Measurements from ENCODE around the gene COPA.
"Not testable (repeated sequence)": the region's sequence is repeated elsewhere in the genome, so short reads cannot be mapped to it uniquely, and the experiment has no call there.

Gene COPA

DNA sequence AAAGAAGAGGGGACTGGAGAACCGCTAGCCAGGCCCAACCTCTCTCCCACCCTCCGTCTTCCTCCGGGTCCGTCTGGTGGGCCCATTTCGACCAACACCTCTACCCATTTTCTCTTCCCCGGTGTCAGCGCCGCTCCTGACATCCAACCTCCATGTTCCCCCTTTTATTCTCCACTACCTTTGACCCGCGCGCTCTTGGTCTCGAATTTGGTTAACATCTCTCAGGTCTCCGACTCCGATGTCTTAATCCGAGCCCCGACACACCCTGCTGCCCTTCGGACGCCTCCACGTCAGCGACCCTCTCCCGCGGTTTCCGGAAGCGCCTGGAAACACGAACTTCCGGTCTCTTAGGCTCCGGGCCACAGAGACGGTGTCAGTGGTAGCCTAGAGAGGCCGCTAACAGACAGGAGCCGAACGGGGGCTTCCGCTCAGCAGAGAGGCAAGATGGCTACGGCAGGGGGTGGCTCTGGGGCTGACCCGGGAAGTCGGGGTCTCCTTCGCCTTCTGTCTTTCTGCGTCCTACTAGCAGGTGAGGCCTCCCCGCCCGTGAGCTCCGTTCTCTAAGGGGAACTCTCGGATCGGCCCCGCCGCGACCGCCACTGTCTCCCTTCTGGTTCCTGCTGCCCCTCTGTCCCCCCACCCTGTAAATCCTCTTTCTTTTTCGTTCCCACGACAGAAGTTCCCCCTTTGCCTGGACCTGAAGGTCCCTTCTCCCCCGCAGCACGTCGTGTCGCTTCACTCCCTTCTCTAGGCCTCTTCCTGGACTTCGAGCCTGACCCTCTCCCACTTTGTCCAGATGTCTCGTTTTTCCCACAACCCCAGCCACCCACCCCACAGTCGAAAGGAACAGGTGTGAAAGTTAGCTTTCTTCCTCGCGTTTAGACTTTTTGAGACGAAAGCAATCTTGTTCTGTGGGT lies at the start of gene COPA, which contains the start of gene NCSTN:
Gene COPA, minus strand, starts transcription at position 298 of the 917 bp plus-strand sequence. Its CDS starts 80 bp downstream, at position 218.
Gene NCSTN, plus strand, starts transcription at position 431 of the 917 bp plus-strand sequence. Its CDS starts 14 bp downstream, at position 445.
- peak; percentile 89 for DNase-seq

DNA sequence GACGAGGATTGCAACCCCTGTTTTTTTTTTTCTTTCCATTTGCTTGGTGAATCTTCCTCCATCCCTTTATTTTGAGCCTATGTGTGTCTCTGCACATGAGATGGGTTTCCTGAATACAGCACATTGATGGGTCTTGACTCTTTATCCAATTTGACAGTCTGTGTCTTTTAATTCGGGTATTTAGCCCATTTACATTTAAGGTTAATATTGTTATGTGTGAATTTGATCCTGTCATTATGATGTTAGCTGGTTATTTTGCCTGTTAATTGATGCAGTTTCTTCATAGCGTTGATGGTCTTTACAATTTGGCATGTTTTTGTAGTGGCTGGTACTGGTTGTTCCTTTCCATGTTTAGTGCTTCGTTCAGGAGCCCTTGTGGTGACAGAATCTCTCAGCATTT lies 45.4 kb upstream of the COPA start:
- not testable (repeated sequence) for DNase-seq

DNA sequence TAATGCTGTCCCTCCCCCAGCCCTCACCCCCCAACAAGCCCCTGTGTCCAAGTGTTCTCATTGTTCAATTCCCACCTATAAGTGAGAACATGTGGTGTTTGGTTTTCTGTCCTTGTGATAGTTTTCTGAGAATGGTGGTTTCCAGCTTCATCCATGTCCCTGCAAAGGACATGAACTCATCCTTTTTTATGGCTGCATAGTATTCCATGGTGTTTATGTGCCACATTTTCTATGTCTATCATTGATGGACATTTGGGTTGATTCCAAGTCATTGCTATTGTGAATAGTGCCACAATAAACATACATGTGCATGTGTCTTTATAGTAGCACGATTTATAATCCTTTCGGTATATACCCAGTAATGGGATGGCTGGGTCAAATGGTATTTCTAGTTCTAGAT lies 41.8 kb upstream of the COPA start:
- not testable (repeated sequence) for DNase-seq

DNA sequence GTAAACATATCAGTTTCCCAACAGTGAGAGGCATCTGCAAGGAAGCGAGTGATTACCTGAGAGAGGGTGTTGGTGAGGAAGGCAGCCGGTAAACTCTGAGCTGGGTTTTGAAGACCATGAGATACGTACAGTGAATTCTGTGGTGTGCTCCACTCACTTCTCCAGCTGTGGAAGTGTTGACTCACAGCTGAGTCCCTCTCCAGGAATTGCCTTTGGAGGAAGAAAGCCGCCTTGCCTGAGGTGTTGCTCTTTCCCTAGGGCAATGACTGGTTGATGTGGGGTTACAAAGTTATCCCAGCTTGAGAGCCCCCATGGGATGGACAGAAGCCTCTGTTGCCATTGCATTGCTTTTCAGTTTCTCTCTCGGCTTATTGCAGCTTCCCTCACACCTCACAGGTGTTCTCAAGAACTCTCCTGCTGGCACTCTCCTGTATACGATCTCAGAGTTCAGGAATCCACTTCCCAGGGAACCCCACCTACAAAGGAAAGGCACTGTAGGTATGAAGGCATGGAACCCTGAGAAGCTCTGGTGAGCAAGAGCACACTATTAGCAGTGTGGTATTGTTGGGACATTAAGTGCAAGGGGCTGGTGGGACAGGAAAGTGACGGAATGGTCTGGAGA lies 34.6 kb upstream of the COPA start:
- no peak for DNase-seq

DNA sequence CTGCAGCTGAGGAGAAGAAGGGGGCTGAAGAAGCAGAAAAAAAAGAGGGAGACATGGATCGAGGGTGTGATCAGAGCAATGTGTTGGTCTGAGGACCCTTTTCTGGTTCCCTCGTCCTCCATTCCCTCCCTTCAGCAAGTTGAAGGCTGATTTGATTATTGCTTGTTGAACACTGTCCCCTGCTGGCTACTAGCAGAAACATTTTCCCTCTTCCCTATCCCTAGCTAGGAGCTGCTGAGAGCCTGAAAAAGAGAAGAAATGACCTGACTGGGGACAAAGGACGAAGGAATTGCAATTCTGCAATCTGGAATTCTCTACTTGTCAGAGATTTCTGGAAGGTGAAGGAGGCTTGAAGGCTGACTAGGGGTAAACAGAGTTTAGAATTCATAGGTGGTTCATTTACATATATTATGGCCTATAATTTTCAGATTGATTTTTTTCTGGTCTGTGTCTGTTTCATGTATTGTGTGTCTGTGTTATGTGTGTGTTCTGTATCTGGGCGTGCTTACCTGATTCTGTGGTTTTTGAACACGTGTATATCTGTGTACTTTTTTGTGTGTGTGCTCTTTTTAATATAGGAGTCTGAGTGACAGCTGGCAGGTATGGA lies 33.6 kb upstream of the COPA start:
- DNase-seq, result no peak

DNA sequence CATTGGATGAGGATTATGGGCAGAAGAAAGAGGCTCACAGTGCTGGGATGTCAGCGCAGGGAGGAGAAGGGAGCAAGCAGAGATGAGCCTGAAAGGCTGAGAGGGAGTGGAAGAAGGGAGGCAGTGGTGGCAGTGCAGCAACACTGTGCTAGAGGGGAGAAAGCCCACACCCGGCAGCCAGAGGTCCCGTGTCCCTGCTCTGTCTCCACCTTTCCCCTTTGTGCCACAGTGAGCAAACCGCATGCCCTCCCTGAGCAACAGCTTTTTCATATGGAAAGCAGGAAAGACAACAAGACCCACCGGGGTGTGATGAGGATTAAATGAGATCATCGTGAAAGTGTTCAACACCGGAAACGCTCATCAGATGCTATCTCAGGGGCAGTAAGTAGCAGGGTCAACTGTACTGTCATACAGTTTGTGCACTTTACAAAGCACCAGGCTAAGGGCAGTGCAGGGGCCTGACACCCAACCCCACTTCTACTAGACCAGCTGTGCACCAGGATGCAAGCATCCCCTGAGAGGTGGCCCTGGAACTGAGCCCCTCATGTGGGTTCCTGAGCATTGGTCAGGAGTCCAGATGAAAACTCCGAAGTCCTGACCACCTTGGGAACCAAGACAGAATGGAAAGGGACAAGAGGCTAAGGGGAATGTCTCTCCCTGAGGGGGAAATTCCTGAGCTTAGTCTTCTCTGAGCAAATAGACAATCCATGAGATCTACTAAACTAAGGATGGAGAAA lies 32.9 kb upstream of the COPA start:
- DNase-seq, result no peak

DNA sequence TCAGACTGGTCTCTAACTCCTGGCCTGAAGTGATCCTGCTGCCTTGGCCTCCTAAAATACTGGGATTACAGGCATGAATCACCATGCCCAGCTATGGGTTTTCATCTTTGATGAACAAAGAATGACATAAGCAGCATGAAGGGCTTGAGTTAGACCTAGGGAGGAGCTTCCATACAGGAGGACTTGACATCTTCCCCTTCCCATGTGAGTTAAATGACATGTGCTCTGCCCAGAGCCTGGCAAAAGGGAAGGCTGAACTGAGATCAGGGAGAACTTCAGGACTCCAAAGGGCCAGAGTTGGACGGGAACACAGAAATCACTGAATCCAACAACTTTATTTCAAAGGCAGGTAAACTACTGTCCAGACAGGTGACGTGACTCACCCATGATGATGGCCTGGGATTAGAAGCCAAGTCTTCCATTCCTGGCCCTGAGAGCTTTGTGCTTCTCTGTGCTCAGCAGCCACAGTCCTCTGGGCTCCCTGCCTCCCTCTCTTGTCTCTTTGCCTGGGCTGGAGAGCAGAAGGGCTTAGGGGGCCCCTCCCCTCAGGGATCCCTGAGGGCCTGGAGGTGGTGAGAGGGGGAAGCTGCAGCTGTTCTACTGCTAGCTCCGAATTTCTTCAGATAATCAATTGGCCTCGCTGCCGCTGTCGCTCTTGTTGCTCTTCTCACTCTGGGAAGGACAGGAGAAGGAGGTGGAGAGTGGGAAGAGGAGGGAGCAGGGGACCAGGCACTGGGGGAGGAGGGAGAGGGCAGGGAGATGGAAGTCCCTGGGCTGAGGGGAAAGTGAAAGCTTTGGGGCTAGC lies 31.5 kb upstream of the COPA start:
- DNase-seq, result no peak

DNA sequence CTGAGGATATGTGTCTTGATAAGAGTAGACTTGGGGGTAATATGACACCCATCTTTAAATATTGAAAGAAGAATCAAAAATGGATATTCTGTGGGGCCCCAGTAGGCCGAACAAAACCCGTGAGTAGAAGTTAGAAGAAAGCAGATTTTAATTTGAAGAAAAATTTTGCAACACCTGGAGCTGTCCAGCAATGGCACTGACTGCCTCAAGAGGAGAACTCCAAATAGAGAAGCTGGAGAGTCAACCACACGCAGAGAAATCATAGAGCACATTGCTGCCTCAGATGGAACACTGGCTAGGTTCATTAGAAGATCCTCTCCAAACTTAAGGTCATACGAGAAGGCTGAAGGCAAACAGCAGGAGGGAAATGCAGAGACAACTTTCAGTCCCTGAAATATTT lies 30.6 kb upstream of the COPA start:
- DNase-seq, result no peak

DNA sequence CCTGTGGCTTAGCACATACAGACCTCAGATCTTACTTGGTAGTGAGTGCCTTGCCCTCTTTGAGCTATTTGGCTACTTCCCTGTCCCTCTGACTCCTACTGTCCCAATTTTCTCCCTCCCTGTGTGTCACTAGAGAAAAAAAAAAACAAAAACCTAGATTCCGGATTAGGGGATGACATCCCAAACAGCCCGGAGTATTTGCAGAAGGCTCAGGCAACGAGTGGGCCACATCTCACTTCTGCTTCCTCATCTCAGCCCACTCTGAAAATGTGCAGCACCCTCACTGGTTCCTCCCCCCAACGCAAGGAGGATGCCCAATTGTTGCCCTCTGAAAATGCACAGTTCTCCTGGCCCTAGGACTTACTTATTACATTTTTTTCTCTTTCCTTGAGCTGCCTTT lies 28.7 kb upstream of the COPA start:
- DNase-seq, result no peak

DNA sequence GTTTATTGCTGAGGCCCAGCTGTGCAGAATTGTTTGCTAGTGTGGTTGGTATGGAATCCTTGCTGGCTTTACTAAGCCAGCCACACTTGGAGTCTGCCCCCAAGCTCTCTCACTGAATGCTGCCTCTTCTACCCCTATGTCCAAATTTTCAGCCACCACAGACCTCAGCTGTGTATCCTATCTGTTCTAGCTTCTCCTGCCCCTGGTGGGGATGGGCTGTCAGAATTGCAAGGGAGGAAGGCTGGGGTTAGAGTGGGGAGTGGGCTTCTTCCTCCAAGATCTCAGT lies 28.2 kb upstream of the COPA start:
- no peak for DNase-seq

DNA sequence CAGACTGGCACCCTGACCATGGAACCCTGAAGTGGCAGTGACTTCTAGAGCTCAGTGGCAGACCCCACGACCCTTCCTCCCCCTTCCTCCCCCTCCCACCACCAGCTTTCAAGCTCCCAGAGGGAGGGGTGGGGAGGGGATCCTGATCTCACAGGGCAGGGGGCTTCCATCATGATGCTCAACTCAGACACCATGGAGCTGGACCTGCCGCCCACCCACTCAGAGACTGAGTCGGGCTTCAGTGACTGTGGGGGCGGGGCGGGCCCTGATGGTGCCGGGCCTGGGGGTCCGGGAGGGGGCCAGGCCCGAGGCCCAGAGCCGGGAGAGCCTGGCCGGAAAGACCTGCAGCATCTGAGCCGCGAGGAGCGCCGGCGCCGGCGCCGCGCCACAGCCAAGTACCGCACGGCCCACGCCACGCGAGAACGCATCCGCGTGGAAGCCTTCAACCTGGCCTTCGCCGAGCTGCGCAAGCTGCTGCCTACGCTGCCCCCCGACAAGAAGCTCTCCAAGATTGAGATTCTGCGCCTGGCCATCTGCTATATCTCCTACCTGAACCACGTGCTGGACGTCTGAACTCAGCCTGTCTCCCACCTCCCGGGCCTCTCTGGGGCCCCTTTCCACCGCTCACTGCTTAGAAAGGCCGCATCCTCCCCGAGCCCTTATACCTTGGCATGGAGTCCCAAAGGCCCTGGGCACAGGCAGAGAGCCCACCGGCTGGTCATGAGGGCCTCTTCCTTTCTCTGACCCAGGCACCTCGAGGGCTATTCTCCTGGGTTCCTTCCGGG lies 27.7 kb upstream of the COPA start:
- no peak for DNase-seq

DNA sequence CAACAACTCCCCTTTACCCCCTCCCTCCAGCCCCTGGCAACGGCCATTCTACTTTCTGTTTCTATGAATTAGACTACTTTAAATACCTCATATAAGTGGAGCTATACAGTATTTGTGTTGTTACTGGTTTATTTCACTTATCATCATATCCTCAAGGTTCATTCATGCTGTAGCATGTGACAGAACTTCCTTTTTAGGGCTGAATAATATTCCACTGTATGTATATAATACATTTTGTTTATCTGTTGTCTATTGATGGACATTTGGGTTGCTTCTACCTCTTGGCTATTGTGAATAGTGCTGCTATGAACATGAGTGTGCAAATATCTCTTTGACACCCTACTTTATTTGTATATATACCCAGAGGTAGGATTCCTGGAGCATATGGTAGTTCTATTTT lies 26.0 kb upstream of the COPA start:
- no peak for DNase-seq

DNA sequence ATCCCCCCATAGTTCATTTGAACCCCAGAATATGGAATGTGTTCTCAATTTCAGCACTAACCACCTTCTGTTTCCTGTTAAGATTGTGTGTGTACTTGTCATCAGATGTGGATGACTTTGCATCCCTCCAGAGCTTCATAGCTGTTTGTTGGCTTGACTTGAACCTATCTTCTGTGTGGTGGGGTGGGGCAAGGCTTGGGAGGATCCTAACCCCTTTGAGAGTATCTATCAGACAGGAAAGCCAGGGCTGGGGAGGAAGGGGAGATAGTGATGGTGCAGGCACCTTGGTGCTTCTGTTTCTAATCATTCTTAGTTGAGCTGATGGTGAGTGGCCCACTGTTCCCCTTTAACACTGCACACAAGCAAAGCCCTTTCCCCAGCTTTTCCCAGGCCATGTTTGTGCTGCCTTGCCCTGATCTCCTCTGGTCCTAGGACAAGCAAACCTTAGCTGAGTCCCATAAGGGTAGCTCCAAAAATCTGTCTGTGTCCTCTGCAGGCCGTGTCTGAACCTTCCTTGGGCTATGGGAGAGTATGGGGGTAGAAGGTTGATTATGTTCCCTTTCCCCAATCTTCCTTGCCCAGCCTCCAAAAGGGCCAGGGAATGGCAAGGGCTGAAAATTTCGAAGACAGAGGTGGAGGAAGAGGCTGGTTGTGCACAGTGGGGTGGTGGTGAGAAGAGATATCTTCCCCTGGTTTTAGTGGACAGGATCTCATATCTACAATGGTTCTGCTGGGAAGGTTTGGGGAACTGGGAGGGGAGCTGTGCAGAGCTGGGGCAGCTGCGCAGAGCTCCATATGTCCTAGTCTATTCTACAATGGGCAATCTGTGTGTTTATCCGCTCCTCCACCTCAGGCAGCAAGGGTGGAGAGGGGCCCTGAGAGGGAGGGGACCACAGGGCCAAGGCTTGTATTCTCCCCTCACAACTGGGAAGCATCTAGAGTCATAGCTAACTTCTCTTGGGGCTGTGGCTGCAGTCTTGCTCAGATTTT lies 25.2 kb upstream of the COPA start:
- DNase-seq, result no peak

DNA sequence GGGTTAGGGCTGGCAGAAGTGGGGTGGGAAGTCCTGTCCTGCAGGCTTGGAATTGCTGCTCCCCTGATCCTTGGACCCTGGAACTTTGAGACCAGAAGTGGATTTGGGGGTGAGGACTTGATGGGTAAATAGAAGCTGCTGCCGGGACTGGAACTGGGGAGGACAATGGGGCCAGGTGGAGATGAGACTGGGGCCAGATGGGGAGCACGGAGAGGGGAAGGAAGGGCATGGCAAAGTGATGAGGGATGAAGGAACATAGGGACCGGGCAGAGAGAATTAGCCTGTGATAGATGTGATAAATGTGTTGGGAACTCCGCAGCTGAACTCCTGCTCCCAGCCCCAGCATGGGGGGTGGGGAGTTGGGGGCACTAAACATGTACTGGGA lies 24.5 kb upstream of the COPA start:
- no peak for DNase-seq

DNA sequence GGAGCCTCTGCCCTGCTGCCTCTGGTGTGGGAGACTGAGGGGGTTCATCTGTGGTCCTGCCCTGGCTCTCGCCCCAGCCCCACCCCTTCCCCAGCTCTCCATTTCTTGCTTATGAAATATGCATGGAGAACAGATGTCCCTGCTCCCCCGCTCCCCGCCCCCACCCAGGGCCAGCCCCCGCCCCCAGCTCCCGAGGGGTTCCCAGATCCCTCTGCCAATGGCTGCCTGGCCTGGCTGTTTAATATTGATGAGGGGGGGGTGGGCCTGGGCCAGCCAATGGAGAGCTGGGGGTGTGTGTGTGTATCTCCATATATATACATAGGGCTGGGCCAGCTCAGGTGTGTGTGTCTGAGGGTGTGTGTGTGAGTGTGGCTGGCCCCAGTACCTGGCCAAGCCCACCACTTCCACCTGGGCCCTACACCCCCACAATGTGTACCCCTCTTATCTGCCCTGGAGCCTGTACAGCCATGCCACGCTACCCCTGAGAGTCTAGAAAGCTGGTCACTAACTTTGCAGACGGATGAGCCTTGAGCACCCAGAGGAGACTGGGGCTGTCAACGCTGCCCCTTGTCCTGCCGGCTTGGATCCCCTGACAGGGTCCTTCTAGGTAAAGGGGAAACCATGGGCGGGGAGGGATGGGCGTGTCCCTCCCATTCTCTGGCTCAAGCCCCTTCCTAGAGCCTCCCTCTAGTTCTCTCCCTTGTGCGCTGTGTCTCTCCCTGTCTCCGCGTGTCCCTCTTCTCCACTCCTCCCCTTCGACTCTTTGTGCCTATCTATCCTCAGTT lies 23.9 kb upstream of the COPA start, which contains the start of gene NHLH1:
Gene NHLH1, plus strand, starts transcription at position 341 of the 785 bp plus-strand sequence. CDS start 3,661 bp downstream, outside the sequence.
- DNase-seq, result no peak

DNA sequence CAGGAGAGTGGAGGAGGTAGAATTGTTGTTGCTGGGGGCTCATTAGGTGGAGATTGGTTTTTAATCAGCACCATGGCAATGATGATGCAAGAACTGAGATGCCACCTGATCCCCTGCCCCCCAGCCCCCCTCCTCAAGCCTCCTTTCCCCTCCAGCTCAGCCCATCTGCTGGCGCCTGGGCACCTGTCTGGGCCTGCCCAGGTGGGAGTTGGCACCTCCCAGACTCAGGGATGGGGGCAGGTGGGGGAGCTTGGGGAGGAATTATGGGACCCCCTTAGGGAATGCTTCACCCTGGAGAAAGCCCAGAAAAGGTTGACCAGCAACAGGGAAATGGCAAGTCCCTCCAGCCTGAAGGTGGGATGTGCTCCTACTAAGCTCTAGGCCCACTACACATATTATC lies 22.3 kb upstream of the COPA start:
- no peak for DNase-seq

DNA sequence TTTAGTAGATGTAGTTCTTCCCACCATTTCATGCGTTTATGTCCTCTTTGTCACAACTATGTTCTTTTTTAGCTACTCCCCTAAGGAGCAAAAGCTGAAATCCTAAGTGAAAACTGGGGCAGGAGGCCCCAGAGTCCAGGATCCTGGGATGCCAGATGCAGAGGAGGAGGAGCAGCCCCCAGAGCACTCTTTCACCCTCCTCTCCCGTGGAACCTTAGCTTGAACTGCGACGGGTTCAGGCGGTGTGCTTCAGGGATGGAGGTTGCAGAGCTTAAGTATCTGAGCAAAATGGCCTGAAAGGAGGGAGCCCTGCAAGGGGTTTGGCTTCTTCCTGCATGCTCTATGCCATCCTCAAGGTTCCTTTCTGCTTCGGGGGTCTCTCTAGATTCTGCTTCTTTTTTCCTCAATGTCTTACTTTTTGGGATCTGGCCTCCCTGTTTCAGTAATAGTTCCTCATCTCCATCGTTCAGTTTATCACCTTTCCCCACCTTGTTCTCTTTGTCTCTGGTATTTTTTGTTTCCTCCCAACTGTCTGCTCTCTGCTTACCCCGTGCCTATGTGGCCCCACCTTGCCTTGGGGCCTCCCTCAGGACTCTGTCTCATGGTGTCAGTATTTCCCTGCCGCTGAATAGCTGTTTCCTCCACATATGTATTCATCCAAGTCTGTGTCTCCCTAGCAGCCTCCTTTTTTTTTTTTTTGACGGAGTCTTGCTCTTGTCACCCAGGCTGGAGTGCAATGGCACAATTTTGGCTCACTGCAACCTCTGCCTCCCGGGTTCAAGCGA lies 21.1 kb upstream of the COPA start:
- no peak for DNase-seq

DNA sequence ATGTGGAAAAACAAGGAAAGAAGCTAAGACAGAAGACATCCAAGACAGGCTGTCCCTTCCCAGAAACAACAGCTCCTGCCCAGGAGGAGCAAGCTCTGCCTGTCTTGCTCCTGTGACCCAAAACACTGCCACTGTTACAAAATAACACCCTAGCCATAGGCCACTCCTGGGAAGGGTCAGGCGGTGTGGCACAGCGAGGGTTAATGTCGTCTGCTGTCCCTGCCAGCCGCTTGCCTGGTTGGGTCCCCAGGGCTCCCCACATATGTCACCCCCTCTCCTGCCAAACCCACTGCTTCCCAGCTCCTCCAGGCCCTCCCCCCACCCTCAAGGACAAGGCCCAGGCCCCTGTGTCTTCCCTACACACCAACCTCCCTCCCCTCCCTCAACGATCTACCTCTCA lies 20.0 kb upstream of the COPA start:
- DNase-seq, result no peak

Measured in NCI-H510A (cell line).